CMK (cell line): ENCODE data around the gene MBD5.

Experiments
- DNase-seq: peaks from one replicate; pipeline ENCODE4 v3.0.0-alpha.2; 2010; ENCODE audit warnings: low read depth

MBD5 gene

DNA sequence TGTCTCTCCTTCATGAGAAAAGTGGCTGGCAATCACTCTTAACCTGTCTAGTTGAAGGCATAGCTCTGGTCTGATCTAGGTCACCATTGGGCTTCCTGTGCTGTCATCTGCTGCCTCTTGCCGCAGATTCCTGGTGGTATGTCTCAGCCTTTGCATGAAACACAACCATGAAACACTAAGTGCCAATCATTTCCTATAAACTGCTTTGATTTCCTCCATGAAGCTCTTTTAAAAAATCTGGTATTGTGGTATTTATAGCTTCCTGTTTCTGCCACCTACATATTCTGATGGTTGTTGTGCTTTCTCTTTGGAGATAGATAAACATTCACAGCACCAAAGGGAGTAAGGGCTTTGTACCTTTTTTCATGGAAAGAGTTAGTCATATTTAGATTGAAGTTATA is 503.6 kb downstream of the MBD5 start:
- no peak for DNase-seq

DNA sequence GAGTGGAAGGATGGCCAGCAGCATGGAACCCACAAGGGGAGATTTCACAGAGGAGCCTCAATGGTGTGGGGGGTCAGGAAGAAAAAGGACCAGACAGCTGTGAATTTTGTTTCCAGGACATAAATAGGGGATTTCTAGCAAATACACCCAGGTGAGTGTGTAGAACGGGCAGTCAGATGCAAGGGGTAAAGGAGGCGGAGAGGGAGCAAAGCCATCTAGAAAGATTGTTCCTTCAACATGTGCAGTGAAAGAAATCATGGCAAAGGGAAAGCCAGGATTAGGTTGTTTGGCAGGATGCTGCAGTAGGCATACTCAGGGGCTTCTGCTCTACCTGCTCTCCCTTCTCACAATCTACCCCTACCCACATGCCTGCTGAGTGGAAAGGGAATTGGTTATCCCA is 504.2 kb downstream of the MBD5 start:
- DNase-seq, result no peak

DNA sequence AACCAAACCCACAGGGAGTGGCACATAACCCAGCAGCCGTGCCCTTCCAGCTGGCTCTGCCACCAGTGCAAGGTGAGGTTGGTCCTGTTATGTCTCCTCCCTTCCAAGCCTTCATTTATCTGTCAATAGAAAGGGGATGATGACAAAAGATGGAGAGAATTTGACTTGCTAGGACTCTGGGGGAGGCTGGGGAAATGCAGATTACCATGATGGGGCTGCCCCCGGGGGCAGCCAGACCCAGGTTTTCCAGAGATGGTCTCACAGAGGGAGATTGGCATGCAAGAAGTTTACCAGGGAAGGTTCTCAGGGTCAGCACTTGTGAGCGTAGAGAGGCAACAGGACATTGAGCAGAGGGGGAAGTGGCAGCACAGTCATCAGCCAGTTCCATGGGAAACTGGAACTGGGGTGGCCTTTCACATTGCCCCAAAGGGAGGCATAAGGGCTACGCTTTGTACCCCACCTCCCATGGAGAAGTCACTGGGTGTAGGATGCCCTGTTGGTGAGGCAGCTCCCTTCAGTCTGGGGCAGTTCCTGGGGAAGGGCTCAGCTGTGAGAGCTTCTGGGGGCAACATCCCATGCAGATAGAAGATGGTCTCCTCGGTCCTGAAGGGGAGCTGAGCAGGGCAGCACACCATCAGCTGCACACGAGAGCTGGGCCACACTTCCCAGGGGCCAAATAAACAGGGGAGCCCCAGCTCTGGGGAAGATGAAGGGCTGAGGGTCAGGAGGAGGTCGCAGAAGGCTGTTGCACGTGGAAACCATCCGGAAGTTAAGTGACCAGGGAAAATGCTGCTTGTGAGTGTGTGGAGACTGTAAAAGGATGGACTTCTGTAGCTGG is 505.8 kb downstream of the MBD5 start:
- no peak for DNase-seq

DNA sequence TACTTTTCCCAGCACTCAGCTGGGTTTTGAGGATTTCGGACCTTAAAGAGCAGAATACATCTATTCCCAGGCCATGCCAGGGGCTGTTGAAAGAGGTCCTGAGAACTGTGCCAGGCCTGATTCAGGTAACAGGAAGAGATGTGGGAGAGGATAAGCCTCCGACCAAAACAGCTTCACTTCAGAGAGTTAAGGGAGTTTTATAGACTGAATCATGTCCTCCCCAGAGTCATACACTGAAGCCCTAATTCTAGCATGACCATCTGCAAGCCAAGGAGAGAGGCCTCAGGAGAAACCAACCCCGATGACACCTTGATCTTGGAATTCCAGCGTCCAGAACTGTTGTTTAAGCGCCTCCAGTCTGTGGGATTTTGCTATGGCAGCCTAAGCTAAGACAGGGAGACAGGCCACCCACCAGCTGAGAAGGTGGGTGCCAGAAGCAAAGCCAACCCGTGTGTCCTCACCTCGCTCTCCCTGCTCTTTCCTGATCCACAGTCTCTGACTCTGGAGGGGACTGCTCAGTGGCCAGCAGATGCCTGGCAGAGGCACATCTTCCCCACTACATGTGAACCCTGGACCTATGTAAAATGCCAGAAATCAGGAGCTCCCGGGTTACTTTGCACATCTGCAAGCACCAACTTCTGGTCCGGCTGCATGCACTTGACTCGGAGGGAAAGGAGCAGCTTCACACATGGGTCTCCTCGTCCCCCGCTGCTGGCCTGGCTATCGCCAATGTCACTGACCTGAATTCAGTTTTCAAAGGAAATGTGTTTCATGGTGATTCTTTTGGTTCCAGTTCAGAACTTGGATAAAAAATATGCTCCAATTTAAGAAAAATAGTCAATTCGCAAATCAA is 506.8 kb downstream of the MBD5 start:
- no peak for DNase-seq

DNA sequence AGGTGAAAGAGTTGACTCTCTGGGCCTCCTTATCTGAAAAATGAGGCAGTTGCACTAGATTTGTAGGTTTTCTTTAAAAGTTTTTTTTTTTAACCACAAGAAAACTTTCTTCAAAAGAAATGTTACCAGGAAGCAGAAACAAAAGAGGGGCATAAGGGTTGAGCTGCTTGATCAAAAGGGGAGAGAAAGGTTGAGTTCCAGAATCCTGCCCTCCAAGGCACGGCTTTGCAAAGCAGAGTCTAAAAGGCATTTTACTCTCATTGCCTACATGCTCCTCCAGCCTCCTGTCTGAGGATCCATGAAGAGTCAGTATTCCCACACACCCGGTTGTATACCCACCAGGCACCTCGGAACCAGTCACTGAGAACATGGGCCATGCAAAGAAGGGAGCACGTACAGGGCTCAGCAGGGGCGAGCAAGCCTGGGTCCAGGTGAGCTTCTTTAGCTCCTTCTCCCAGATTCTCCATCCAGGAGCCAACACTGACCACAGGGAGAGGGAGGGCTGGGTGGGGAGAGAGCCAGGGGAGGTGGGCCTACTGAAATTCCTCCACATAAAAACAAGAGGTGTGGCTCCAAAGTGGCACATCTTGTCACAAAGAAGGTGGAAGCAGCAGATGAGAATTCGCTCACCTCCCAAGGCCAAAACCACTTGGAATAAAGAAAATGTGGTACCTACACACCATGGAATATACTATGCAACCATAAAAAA is 507.6 kb downstream of the MBD5 start:
- DNase-seq, result no peak

DNA sequence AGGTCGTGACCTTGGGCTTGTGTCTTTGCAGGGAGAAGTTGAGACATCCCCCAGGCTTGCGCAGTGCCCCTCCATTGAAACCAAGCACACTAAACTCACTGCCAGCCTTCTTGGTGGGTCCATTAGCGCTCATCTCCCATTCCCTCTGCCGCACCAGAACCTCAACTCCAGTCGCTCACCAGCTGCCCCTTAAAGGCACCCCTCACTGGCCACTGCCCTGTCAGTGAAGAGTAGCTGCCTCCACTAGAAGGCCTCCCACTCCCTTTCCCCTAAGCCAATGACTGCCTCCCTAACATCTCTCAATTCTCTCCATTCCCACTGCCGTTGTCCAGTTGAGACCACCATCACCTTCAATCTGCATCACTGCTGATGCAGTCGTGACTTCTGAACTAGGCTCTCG is 508.9 kb downstream of the MBD5 start:
- no peak for DNase-seq

DNA sequence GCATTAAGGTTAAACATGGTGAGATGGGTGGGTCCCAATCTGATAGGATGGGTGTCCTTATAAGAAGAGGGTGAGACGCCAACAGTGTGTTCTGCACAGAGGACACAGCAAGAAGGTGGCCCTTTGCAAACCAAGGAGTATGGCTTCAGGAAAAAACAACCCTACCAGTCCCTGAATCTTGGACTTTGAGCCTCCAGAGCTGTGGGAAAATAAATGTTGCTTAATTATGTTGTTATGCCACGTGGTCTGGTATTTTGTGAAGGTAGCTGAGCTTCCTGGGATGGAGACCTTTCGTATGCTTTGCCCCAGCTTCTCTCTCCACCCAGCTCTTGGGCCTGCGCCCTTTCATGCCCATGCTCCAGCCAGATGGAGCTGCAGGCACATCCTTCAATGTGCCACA is 509.5 kb downstream of the MBD5 start:
- no peak for DNase-seq

DNA sequence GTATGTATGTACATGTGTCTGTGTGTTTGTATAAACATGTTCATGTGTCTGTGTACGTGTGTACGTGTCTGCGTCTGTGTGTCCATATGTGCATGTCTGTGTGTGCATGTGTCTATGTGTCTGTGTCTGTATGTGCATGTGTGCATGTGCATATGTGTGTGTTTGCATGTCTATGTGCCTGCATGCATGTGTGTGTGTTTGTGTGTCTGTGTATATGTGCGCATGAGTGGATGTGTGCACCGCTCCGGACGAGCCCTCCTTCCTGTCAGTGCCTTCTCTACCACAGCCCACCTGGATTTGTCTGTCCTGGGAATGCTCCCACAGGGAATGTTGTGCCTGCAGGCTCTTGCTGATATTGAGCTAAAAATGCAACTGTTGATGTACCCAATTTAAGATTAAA is 510.3 kb downstream of the MBD5 start:
- no peak for DNase-seq

DNA sequence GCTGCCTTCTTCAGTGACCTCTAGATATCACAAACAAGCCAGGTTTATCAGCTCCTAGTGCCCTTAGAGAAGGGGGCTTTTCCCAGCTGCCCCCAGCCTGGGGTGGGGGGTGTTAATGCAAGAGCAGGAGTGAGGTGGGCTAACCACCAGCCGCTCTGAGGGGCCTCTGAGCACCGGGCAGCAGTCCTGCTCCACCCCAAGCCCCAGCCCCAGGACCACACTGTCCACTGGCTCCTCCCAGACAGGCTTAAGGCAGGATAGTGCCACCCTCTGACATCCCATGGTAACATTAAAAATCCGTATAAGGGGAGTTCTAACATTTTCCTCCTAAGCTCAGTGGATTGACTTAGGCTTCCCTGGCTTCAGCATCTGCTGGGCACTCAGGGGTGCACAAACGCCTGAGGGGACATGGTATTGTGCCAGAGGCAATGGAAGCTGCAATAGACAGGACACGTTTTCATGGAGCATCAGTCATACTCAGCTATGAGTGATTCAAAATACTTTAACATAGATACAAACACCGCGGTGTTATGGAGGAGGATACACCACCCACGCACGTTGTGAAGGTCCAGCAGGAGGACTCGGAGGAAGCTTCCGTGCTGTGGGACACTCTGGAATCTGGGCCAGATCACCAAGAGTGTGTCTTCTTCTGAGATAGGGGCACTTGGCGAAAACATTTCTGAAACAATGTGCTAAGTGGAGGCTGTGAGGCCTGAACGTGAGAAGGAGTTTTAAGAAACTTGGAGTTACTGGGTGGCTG is 511.0 kb downstream of the MBD5 start:
- no peak for DNase-seq

DNA sequence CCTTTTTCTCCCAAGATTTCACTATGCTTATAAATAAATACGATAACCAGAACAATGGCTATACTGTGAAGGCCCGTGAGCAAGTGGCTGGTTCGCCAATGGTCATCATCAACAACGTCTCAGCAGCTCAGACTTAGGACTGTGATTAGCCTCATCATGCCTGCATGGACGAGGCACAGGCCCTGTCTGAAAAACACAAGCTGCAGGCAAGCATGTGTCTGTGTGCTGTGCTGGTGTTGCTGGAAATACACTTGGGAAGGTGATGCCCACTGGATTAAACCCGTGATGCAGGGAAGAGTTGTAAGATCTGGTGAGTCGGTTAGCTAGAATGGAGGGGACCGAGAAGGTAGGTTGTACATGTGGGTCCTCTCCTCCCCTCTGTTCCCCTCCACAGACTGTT is 512.1 kb downstream of the MBD5 start:
- no peak for DNase-seq

DNA sequence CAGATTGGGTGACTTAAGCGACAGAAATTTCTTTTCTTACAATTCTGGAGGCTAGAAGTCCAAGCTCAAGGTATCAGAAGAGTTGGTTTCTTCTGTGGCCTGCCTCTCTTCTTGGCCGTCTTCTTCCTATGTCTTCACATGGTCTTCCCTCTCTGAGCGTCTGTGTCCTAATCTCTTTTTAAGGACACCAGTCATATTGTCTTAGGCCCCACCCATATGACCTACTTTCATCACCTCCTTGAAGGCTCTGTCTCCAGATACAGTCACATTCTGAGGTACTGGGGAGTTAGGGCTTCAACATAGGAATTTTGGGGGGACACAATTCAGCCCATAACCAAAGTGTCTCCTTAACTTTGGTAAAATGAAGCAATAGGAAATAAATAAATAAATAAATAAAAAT is 512.8 kb downstream of the MBD5 start:
- DNase-seq, result no peak

DNA sequence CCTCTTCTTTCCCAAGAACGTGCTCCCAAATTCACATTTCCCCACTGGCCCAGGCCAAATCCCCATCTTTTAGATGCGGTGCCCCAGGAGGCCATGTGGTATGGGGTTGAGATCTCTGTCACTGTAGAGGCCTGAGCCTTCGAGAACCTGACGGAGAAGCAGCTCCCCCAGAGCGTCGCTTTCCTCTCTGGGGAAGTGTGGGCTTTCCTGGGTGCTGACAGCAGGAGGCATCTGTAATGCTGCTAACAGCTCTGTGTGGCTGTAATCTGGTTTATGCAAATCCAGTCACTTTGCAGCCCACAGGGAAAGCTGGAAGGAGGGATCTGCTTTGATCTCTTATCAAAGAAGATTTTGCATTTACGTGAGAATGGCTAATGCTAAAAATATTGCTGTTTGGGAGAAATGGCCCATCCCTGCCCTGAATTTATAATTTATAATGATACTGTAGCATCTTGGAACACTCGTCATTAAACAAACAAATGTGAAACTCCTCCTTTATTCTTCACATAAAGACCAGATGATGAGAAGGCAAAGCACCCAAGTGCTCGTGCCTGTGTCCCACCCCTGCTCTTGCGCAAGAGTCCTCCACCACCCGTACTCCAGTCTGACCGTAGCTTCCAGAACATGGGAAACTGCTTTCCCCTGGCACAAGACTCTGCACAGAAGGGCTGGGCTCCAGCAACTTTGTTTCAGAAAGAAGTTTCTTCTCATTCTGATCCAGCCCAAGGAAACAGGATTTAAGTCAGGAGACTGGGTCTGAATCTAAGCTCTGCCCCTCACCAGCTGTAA is 513.7 kb downstream of the MBD5 start:
- no peak for DNase-seq

DNA sequence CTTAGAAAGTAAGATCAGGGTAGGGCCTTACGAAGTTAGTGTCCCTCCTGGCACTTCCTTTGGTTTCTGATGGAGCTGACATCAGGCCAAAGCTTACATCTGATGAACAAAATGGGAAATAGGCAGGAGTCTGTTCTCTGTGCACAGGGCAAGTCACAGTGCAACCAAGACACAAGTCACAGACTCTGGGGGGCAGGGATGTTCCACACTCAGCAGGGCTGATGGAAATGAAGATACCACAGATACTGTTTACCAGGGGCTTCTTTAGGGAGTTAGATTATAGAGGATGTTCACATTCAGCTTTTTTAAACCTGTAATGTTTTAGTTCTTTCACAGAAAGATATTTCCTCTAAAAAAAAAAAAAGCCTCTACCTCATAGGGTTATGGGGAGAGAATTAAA is 517.5 kb downstream of the MBD5 start:
- DNase-seq, result no peak

DNA sequence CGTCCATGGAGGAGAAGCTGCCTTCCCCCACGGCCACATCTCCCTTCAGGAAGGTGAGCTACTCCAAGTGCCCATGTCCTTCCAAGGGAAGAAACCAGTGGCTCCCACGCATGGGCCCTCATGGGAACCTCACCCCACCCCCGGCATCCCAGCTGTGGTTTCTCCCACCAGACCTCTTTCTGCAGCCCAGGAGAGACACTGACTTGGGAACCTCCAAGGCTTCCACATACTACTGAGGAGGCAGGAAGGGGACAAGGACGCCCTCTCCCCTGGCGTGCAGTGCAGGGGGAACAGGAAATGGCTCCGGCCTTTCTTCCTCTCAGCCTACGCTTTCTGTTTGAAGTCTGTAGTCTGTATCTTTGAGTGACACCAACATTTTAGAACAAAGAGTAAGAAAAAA is 519.1 kb downstream of the MBD5 start:
- DNase-seq, result no peak

DNA sequence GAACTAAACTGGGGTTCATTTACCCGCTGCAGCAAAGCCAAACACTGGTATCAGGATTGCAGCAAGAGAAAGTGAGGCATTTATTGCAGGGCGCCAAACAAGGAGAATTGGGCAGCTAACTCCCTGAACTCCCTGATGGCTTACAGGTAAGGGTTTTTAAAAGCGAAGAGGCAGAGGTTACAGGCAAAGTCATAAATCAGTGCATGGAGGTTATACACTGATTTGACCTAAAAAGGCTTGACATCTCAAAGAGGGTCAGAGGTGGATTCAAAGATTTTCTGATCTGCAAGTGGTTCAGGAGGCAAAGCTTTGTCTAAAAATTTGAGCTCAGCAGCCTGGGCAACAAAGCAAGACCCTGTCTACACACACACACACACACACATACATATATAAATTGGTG is 520.9 kb downstream of the MBD5 start:
- no peak for DNase-seq

DNA sequence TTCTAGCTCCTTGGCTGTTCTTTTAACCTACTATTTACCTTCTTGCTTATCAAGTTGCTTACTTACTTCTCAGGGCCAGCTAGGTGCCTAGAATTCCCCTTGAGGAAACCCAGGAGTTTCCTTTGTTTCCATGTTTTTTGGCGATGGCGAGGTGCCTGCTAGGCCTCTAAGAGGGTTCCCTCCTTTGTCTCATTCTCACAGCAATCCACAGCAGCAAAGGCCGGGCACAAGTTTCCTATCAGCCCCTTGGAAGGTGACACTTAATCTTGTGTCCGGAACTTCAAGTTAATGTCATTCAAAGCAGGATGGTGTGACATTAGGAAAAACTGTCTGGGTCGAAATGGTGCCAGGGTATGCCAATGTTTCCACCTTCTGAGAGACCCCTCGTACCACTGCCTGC is 521.7 kb downstream of the MBD5 start:
- no peak for DNase-seq

DNA sequence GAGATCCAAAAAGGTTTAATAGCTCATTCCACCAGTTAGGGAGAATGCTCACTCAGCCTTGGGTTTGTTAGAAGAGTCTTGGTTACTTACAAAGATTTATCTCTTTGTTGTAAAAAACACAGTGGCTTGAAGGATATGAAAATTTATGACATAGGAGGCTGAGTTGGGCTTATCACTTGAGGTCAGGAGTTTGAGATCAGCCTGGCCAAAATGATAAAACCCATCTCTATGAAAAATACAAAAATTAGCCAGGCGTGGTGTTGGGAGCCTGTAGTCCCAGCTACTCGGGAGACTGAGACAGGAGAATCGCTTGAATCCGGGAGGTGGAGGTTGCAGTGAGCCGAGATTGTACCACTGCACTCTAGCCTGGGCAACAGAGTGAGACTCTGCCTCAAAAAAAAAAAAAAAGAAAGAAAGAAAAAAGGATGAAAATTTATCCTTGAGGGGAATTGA is 522.2 kb downstream of the MBD5 start:
- peak; percentile 37 for DNase-seq

DNA sequence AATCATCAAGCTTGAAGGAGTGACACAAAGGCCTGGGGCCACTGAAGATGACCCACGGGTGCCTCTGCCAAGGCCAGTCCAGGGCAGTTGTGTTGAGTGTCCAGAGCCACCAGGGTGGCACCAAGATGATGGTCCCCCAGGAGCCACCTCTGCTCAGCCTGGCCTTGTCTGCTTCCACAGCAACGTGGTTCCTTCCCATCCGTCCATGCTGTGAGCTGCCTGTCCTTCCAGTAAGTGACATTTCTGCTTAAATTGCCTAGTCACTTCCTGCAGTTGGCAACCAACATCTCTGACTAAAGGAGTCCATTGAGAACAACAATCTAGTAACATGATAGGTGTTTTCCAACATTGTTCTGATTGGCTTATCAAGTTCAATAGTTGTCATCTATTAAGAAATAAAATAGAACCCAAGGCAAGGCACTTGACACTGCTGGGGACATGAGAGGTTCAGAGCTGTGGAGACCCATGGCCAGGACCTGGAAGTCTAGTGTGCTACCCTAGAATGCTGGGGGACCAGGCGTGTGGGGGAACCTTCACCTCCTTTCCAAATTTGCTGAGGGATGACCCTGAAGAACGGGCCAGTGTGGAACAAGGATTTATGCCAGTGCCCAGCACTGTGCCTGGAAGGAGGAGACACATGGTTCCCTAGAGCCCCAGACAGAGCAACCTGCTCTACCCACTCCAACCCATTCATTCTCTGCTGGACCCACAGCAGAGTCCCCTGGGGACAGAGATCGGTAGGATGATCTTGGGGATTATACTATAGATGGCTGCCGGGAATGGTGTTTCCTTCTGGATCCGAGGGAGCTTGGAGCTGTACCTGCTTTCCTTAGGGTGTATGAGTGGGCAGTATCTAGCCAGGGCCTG is 524.7 kb downstream of the MBD5 start:
- peak; percentile 8 for DNase-seq

DNA sequence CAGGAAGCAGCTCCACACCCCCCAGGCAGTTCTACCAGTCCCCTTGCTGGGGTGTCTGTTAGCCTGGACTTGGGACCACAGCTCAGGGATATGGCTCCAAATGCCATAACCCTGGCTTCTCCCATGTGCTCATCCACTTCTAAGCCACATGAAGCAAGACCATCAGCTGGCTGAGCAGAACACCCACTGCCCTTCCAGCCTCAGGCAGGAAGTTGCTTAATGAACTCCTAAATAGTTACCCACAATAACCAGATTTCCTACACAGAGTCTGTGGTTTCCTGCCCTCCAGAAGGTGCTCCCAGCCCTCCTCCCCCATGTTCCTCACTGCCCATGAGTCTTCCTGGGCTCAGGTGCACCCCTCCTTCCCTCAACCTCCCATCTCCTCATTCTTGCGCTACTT is 525.4 kb downstream of the MBD5 start:
- DNase-seq, result peak; percentile 12
